Limb (tissue), 2 donors: Measurements from ENCODE around the gene XG.
"Not testable (repeated sequence)": the region's sequence is repeated elsewhere in the genome, so short reads cannot be mapped to it uniquely, and the experiment has no call there.

ENCODE experiments used
- DNase-seq, 2 donors: peaks; one replicate each; pipeline ENCODE4 v3.0.0-alpha.2; 2016; ENCODE audit errors: extremely low spot score in 2 of 2

Gene XG, protein sequence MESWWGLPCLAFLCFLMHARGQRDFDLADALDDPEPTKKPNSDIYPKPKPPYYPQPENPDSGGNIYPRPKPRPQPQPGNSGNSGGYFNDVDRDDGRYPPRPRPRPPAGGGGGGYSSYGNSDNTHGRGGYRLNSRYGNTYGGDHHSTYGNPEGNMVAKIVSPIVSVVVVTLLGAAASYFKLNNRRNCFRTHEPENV

DNA sequence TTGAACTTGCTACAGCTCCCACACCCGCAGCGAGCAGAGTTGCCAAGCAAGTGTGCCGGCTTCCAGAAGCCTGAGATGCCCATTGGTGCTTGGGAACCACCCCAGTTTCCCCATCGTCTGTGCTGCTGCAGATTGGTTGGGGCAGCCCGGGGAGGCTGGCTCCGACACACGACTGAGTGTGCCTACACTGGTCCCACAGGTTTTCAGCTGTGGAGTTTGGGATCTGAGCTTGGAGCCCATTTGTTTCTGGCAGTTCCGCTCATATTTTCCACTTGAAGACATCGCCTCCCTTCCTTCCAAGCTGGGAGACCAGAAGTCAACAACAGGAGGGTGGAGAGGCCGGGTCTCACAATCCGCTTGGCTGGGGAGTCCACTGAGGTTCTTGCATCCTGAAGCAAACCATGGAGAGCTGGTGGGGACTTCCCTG is at the start of gene XG:
Gene XG (plus strand): TSS at position 167 of the 427 bp plus-strand sequence. CDS start 235 bp downstream, at position 402.
- DNase-seq, result not testable (repeated sequence)

DNA sequence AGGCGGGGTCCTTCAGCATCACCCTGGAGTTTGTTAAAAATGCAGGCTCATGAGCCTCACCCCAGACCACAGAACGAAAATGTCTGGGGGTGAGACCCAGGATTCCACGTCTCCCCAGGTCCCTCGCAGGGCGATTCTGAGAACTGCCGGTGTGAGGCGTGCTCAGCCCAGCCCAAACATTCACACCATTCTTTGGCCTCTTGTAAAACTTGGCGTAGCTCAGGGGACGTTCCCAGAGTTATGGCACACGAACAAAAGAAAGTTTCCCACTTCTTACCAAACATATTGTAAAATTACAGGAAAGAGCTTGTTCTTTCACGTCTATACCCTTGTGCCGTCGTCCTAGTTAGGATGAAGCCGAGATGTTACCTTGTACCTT is 47.9 kb upstream of the XG start:
- DNase-seq, result peak in 1 of 2 donors; percentile 15

DNA sequence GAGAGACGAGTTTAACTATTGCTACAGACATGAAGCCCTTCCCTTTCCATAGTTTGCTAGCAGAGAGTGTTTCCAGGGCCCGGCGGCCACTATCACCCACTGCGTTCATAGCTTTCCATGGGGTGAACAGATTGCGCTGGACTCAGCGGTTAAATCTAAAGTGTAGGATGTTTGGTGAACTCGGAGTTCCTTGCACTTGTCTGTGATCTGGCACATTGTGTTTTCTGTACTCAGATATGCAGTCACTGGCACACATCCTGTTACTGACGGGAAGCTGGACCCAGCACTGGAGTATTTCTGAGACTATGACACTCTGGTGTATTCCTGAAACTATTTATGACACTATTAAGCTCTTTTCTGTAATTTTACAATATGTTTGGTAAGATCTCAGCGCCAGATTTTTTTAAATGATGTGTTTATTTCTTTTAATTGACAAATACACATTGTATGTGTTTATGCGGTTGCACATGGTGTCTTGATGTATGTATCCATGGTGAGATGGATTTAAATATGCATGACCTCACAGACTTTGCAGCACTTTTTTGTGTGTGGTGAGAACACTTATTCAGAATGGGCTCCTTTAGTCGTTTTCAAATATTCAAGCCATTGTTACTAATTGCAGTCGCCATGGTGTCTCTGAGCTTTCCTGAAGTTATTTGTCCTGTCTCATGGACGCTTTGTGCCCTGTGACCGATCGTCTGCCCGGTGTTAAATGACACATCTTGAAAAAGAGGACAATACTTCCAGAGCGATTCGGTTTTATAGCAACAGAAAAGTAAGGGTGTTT is 46.6 kb upstream of the XG start:
- DNase-seq, result peak in 1 of 2 donors; percentile 11

DNA sequence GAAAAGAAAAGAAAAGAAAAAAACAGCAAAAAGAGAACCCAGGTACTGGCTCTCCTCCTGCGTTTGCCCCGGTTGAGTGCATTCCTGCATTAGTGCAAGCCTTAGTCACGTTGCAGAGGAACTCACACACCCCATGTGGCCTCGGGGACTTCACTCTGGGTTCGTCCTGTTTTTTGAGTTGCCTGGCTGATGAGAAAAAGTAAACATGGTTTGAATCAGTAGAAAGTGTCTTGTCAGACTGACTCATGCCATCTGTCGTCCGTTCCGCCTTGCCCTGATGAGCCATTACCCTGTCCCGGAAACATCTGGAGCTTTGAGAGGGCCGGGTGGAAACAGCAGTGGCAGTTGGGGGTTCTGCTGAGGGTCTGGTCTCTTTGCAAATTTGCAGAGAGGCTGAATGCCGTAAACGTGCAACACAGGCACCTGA is 44.5 kb upstream of the XG start:
- peak; percentile 63 to 73 for DNase-seq

DNA sequence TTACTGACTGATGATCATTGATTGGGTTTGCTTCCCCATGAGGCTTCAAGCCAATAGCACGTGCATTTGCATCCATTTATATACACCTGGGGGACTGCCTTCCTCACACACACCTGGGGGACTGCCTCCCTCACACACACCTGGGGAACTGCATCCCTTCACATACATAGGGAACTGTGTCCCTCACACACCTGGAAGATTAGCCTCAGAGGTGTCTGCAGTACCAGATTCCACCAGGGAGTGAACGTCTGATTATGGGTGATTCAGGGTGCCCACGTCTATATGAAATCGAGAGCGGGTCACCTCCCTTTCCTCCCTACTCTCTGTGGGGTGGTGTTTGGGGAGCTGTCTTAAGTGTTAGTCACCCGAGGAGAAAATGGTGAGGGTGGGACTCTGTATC is 43.8 kb upstream of the XG start:
- no peak for DNase-seq

DNA sequence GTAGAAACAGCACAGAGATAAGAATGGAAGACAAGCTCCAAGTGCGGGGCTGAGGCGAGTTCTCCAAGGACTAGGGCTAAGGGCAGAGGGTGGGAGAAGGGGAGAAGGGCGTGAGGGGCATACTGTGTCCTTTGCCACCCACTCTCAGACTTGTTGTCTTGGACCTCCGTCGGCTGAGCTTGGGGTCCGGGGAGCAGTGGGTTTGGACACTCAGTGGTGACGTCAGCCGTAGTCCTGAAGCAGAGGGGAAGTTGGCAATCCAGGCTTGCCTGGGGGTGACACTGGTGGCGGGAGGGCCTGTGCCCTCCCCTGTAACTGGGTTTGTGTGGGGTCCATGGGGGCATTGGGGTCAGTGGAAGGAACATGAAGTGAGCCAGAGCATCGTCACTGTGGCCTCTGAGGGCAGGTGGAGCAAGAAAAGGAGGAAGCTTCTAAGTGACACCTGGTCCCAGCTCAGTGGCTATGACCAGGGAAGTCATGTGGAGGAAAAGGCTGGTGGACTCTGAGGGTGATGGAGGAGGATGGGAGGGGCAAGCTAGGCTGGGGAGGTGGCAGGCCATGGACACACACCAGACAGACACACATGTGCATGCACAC is 43.1 kb upstream of the XG start:
- DNase-seq, result no peak

DNA sequence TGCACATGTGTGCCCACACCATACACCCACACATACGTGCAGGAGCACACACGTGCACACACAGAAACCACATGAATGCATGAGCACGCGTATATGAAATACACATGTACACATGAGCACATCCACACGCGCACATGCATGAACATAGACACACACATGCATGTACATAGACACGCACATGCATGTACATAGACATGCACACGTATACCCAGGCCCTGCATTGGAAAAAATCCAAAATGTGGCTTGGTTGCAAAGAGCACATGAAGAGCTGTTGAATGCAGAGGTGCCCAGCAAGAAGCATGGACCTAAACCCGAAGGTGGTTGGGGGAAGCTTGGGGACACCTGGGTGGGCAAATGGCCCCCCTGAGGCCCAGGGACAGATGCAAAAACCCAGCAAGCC is 42.3 kb upstream of the XG start:
- no peak for DNase-seq

DNA sequence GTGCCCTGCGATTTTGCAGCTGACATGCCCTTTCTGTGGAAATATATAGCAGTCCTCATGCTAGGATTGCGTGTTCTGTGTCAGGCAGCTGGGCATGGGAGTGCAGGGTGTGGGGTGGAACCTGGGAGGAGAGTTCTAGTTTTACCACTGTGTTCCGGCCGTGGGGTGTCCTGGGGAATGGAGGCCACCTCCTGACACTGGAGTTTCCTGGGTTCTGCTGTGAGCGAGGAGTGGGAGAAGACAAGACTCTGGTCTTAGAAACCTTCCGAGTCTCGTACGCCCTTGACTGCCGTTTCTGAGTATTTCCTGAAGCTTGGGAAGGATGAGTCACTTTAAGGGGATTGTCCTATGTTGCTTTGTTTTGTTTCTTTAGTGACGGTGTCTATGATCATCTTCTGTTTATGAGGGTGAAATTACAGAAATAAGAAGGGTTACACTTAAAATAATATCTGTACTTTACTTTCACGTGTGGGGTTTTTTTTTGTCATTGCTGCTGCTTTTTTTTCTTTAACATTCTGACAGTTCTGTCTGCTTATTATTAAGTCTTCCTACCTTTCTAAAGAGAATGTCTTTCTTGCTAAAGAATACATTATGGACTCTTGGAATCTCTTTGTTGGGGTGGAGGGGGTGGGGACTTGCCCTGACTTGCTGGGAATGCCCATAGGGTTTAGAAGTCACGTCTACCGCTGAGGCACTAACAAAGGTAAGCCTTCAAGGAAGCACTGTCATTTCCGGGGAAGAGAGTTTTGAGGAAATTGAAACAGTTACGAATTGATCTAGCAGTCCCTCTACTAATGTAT is 41.6 kb upstream of the XG start:
- DNase-seq, result peak in 1 of 2 donors; percentile 47

DNA sequence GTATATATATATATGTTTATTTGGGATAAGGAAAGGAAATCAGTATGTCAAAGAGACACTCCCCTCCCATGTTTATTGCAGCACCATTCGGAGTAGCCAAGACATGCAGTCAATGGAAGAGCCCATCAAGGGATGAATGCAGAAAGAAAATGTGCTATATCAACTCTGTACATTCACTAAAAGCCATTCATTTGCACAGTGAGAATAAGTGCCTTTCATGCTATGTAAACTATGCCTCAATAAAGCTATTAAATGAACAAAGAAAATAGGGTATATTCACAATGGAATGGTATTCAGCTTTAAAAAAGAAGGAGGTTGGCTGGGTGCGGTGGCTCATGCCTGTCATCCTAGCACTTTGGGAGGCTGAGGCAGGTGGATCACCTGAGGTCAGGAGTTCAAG is 40.4 kb upstream of the XG start:
- DNase-seq, result no peak

DNA sequence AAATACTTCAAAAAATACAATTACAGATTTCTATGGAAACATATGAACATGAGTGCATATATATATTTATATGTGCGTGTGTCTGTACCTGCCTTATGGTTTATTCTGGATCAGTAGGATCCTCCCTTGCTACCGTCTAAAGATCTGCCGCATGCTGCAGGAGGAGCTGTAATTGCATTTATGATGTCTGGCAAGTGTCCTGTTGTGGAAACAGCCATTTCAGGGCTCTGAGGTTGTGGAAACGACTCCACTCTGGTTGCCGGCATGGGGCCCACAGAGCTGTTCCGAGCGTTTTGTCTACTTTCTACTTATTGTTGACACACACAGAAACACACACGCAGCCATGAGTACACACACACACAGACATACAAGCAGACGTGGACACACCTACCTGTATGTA is 39.4 kb upstream of the XG start:
- DNase-seq, result no peak

DNA sequence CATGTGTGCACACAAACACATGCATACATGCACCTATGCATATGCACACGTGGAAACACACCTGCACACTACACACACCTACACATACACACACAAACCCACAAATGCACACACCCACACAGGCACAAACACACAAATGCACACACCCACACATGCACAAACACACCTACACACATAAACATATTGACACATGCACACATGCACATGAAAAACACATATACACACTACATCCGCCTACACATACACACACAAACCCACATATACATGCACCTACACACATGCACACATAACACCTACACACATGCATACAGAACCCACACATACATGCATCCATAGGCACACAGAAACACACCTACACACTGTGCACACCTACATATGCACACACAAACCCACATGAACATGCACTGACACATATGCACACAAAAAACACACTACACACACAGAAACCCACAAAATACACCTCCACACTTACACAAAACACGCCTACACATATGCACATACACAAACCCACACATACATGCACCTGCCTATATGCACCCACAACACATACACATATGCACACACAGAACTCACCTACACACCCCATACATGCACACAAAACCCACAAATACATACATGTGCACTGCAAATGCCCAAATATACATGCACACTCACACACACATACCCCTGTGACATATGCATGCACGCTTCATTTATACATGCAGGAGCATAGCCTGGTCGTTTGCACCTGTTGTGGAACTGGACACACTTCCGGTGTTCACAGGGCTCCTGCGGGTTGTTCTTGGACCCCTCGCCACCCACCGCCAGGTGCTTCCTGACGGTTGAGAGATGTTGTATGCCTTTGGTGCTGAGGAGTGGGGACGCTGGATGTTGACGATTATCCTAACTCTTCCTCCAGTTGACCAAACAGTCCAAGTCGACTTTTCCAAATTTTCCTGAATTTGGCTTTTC is 38.7 kb upstream of the XG start:
- DNase-seq, result no peak

DNA sequence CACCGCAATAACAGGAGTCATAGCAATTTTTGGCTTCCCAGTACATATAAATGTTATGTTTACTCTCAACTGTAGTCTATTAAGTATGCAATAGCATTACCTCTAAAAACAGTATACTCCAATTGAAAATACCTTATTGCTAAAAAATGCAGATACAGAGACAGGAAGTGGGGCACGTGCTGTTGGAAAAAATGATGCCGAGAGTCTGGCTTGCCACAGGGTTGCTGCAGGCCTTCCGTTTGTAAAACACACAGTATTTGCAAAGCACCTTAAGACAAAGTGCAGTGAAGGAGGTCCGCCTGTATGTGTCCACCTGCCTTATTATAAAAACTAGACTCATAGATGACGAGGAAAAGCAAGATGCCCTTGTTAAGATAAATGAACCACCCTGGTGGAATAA is 37.3 kb upstream of the XG start:
- DNase-seq, result no peak

DNA sequence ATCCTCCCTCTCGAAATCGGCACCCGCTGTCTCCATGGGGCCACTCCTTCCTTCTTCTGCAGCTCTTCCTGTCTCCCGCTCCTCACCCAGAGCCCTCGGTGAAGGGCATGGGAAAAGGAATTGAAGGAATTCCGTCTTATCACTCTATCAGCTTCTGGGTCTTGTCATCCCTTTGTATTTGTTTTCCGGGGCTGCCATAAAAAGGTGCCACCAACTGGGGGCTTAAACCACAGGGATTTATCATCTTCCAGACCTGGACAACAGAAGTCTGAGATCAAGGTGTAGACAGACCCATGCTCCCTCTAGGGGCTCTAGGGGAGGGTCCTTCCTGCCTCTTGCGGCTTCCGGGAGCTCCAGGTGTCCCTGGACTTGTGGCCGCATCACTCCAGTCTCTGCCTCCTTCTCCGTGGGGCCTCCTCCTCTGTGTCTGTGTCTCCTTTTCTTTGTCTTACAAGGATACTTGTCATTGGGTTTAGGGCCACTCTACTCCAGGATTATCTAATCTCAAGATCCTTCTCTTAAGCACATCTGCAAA is 36.7 kb upstream of the XG start:
- DNase-seq, result no peak

DNA sequence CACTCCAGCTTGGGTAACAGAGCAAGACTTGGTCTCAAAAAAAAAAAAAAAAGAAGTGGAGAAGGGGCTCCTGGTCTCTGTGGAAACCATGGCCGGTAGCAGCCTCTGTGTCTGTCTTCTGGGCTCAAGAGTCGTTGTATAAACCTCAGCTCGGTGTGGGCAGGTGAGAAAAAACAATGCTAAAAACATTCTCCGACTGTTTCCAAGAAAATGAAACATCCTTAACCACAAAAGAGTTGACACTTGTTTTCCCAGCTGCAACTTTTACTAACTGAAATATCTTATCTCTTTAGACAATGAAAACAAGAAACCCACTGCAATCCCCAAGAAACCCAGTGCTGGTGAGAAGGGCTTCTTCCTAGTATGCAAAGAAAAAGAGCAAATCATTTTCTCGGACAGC is 34.5 kb upstream of the XG start:
- DNase-seq, result no peak

DNA sequence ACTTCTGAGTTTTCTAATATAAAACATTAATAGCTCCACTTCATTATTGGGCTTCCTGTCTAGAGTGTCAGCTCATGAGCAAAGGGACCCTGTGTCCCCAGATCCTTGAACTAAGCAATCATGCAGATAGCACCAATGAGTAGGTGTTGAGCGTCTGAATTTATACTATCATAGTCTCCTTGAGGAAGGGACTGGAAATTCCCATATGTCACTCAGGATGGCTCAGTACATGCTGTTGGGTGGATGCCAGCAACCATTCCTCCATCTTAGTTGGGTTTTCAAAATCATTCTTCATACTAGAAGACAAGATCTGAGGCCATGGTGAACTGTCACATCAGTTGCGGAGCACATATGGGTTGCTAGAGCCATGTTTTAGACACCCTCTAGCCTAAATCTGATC is 33.0 kb upstream of the XG start:
- no peak for DNase-seq

DNA sequence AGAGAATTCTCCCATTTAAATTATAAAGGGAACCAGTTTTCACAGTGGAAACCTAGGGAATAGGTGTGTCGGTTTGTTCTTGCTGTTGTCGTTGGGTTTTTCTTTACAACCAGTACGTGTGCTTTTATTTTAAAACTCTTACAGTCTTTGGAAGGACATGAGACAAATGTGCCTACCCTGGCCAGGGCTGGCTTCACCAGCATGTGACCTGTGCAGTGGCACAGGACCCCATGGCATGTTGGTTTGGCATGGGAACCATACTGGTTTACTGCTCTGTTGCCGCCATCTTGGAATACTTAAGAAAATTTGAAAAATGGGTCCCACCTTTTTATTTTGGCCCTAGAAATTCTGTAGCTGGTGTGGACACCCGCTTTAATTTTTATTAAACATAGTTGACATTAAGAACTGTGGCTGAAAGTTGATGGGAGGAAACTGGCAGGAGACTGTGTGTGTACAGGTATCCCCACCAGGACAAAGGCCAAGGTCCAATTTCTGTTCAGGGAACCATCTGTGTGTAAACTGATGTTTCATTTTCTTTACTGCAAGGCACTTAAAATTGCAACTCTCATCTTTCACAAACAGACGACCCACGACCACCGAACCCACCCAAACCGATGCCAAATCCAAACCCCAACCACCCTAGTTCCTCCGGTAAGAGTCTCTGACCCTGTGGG is 31.9 kb upstream of the XG start:
- no peak for DNase-seq

DNA sequence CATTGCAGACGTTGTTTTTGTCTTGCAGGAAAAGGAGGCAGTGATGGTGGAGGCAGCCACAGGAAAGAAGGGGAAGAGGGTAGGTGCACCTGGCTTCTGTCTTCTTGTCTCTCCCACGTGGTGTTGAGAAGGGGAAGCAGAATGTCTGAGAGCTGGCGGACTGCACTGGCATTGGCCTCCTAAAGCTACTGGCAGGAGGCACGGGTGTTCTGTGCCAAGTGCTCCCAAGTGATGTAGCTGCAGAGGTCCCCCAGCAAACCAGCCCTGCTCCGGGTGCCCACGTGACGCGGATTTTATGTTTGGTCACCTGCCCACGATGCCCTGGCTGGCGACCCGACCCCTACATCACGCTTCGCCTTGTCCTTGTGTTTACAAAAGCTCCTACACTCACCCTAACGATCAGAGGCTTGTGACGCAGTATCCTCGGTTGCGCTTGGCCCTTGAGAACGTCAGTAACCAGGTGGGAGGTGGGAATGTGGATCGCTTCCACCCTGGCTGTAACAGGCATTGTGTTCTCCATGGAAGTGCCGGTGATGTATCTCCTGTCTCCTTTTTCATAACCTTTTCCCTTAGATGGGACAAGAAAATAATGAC is 28.5 kb upstream of the XG start:
- DNase-seq, result no peak

DNA sequence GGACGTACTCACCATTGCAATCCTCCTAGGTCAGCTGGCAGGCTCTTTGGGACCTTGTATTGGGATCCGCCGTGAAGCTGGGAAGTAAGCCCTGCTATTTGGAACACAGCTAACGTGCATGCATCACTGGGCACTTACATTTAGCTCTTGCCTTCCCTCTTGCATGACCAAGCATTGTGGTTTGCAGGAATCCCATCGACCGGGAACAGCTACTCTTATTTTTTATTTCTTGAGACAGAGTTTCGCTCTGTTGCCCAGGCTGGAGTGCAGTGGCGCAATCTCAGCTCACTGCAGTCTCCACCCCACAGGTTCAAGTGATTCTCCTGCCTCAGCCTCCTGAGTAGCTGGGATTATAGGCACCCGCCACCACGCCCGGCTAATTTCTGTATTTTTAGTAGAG is 24.6 kb upstream of the XG start:
- DNase-seq, result not testable (repeated sequence)

DNA sequence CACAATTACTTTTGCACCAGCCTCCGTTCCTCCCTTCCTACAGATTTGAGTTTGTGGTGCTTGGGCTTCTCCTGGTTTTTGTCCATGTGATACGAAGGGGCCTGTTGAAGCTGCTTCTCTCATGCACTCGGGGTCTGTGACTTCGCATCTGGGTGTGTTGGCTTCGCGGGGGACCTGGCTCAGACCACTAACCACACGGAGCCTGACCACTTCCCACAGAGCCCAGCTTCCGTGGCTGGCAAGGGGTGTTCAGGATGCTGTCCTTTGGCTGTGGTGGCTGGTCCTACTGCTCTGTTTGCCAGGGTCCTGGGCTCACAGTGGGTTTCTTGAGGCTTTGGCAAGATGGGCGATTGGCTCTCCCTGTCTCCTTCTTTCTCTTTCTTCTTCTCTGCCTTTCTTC is 19.8 kb upstream of the XG start:
- no peak for DNase-seq

DNA sequence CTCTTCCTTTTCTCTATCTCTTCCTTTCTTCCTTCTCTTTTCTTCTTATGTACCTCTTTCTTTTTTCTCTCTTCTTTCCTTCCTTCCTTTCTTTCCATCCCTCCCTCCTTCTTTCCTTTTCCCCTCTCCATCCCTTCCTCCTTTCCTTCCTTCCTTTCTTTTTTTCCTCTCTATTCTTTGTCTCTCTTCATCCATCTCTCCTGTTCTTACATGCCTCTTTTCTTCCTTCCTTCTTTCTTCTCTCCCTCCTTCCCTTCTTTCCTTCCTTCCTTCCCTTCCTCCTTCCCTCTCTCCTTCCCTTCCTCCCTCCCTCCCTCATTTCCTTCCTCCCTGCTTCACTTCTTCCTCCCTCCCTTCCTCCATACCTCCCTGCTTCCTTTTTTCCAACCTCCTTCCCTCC is 19.2 kb upstream of the XG start:
- no peak for DNase-seq
